Stomach (tissue), 9 donors: ENCODE measurements around the gene GSX2. TPM values are rescaled to one million over a fixed set of nuclear protein-coding genes. Genes with fewer than 3 reads are reported as not detected.
A peak's percentile ranks its signal among the peaks of the same experiment; 100 is the strongest.

ENCODE experiments used
- DNase-seq, 2 donors: peaks; one replicate each; pipeline versions ENCODE4 v3.0.0 to v3.0.0-alpha.2; 2013 to 2019
- H3K27ac ChIP-seq, 5 donors: fragments of 200-600 bp in 4 of 5; sonication (generic) in 4 of 5; one replicate each; pipeline ENCODE4 v1.5.1; 2013 to 2019; ENCODE audit warnings: mild to moderate bottlenecking in 1 of 5, moderate library complexity in 1 of 5
- H3K27me3 ChIP-seq, 3 donors: fragments of 200-600 bp; sonication (generic); one replicate each; pipeline ENCODE4 v1.5.1; 2017 to 2019; ENCODE audit warnings: mixed run types in 1 of 3
- H3K36me3 ChIP-seq, 4 donors: fragments of 200-600 bp; sonication (generic); 1 replicate in 3 of 4; 2 replicates in 1 of 4; pipeline ENCODE4 v1.5.1; 2016 to 2019
- H3K4me1 ChIP-seq, 4 donors: fragments of 200-600 bp; sonication (generic); one replicate each; pipeline ENCODE4 v1.5.1; 2016 to 2019
- H3K4me3 ChIP-seq, 4 donors: fragments of 200-600 bp; sonication (generic) in 3 of 4; one replicate each; pipeline ENCODE4 v1.5.1; 2016 to 2019; ENCODE audit warnings: mild to moderate bottlenecking in 1 of 4
- H3K9me3 ChIP-seq, 4 donors: fragments of 200-600 bp; sonication (generic); one replicate each; pipeline ENCODE4 v1.5.1; 2016 to 2019
- EP300 ChIP-seq: sonication (generic); formaldehyde crosslinking; IDR thresholded peaks from one replicate; pipeline ENCODE4 v1.6.1; 2017; ENCODE audit warnings: antibody characterized with exemption
- POLR2A ChIP-seq, 4 donors: fragments of 450-650 bp; IDR thresholded peaks; one replicate each; pipeline ENCODE4 v1.6.1; 2016; ENCODE audit warnings: antibody characterized with exemption in 4 of 4, control low read depth in 2 of 4, mild to moderate bottlenecking in 1 of 4, moderate library complexity in 1 of 4
- POLR2AphosphoS5 ChIP-seq, 3 donors: sonication (generic); formaldehyde crosslinking; IDR thresholded peaks; one replicate each; pipeline ENCODE4 v1.6.1; 2016; ENCODE audit warnings: antibody characterized with exemption in 3 of 3
- WGBS, 5 donors: extraction: QIAGEN DNeasy Blood & Tissue Kit in 3 of 5; methylation state at CpG; one replicate each; pipeline versions ENCODE4 v1.1.5 to v1.1.7; 2013 to 2018; 5-methylcytosine and 5-hydroxymethylcytosine counted together
- intact Hi-C: fragments of 100-400 bp; cut with DNase I; formaldehyde crosslinking; loops from one replicate; pipeline ENCODE4 v1.15.1; 2023; ENCODE audit warnings: low total_unique reads
- polyA plus RNA-seq, 3 donors: library from polyadenylated mRNA; stranded (reverse); fragments of 200-250 nt; gene quantifications; one replicate each; pipeline ENCODE4 v1.2.3, GENCODE V29; 2013
- total RNA-seq, 5 donors: library from RNA; depleted of rRNA; stranded (reverse); fragments of >200 nt; gene quantifications; one replicate each; pipeline versions ENCODE4 v1.1.0 to v1.2.3, GENCODE V29; 2014 to 2016
- TF ChIP-seq, protein P1 (sequence below), 7 experiments: fragments of 450-650 bp in 4 of 7; fragments of 200-600 bp in 3 of 7; sonication (generic) in 3 of 7; IDR thresholded peaks; one replicate each; pipeline ENCODE4 v1.5.1; 2016 to 2019; ENCODE audit warnings: antibody characterized with exemption in 7 of 7, control low read depth in 2 of 7, mild to moderate bottlenecking in 1 of 7
- donor health status: healthy with polysubstance abuse.
- donor health status: Bipolar disorder and iron deficiency.
- donor health status: healthy.

The GSX2 gene
- total and polyA plus RNA-seq, 8 donors: not detected

DNA sequence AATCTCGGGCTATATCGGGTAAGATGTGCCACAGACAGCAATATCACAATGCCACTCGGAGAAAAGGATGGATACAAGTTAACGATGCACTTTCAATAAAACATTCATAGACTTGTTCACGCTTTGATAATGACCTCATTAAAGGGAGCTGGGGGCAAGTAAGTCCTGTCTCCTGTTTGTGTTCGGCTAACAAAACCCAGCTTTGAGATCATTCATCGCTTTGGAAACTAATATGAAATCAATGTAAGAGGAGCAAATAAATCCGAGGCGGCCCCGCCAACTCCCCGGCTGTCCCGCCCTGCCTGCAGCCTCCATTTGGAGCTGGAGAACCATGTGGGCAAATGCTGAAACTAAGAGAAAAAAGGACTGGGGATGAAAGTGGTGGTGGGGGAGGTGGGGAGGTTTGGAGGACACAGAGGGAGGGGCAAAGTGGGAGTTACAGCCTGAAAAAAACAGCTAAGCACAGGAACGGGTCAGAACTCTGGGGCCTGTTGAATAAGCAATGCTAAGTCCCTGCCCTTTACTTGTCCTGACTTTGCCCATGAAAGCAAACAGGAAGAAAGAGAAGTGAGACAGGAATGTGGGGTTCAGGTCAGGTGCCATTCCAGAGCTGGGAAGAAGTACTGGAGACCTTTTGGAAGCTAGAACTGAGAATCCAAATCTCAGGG lies 3.5 kb upstream of the GSX2 start:
- H3K27me3 ChIP-seq: peaks cover 40 to 100% (median 93%) of the 10 kb centered on the region in 3 donors
- 22 to 31% (median 27%) methylated on average over 13 of the region's 13 CpGs for WGBS, 5 donors
- H3K27ac ChIP-seq: no peak overlapping the region
- intact Hi-C loops: no loop called here
- H3K4me3 ChIP-seq: no peak overlapping the region
- H3K9me3 ChIP-seq: no peaks in the 10 kb centered on the region
- TF ChIP-seq POLR2AphosphoS5 (IDR thresholded peaks at IDR 0.05) (no peak), POLR2A (IDR thresholded peaks at IDR 0.05) (no peak), EP300 (no peak)
- TF ChIP-seq, protein P1, sequence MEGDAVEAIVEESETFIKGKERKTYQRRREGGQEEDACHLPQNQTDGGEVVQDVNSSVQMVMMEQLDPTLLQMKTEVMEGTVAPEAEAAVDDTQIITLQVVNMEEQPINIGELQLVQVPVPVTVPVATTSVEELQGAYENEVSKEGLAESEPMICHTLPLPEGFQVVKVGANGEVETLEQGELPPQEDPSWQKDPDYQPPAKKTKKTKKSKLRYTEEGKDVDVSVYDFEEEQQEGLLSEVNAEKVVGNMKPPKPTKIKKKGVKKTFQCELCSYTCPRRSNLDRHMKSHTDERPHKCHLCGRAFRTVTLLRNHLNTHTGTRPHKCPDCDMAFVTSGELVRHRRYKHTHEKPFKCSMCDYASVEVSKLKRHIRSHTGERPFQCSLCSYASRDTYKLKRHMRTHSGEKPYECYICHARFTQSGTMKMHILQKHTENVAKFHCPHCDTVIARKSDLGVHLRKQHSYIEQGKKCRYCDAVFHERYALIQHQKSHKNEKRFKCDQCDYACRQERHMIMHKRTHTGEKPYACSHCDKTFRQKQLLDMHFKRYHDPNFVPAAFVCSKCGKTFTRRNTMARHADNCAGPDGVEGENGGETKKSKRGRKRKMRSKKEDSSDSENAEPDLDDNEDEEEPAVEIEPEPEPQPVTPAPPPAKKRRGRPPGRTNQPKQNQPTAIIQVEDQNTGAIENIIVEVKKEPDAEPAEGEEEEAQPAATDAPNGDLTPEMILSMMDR (IDR thresholded peaks at IDR 0.05): no peak
- H3K4me1 ChIP-seq: peaks cover 32 to 54% (median 42%) of the 10 kb centered on the region in 4 donors
- H3K36me3 ChIP-seq: no peaks in the 10 kb centered on the region
- DNase-seq: no peak

DNA sequence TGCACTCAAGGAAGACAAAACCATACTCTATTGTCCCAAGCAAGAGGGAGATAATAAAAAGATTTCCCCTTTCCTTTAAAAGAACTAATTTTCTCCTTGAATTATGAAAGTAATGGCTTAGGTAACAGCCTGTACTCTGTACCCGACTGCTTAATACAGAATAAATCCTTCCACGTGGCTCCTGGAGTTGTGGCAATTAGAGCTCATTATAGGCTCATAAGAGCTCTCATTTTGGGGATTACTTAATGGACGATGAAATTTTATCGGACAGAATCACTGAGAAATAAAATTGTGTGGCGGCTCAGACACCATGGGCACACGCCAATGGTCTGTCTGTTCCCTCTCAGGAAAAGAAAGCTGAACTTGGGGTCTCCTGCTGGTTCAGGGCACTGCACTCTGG lies 2.8 kb upstream of the GSX2 start:
- Histone ChIP-seq H3K9me3 (no peaks in the 10 kb centered on the region), H3K27me3 (peaks cover 46 to 100% (median 99%) of the 10 kb centered on the region in 3 donors), H3K27ac (no peak overlapping the region), H3K36me3 (no peaks in the 10 kb centered on the region), H3K4me1 (peaks cover 29 to 51% (median 39%) of the 10 kb centered on the region in 4 donors), H3K4me3 (no peak overlapping the region)
- 43 to 57% (median 53%) methylated on average over 6 of the region's 6 CpGs for WGBS, 5 donors
- no peak for DNase-seq
- intact Hi-C loops: no loop called here
- TF ChIP-seq POLR2AphosphoS5 (IDR thresholded peaks at IDR 0.05) (no peak), EP300 (no peak), POLR2A (IDR thresholded peaks at IDR 0.05) (no peak)
- TF ChIP-seq, protein P1 (IDR thresholded peaks at IDR 0.05): no peak

DNA sequence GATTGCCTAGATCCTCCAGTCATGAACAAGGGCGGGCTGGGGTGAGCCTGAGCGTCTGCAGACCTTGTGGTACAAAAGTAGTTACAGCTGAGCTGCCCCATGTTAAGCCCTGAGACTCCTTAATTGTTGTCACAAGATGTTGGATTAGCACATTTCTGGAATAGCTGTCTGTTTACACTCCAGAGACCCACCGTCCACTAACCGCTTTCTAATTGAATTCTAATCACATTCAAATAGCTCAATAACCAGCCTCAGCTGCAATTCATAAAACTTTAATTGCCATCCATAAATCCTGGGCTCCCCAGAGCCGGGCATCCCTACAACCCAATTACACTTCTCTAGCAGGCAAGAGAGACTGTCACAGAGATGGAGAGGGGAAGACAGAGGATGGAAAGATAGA lies 1.6 kb upstream of the GSX2 start:
- no peak for DNase-seq
- intact Hi-C loops: no loop called here
- no peak overlapping the region for H3K27ac ChIP-seq
- no peak overlapping the region for H3K4me3 ChIP-seq
- TF ChIP-seq POLR2A (IDR thresholded peaks at IDR 0.05) (no peak), EP300 (no peak), POLR2AphosphoS5 (IDR thresholded peaks at IDR 0.05) (no peak)
- TF ChIP-seq, protein P1 (IDR thresholded peaks at IDR 0.05): no peak
- no peaks in the 10 kb centered on the region for H3K36me3 ChIP-seq
- H3K27me3 ChIP-seq: peaks cover 44 to 100% (median 100%) of the 10 kb centered on the region in 3 donors
- WGBS, 5 donors: 14 to 25% (median 16%) methylated on average over 5 of the region's 5 CpGs
- no peaks in the 10 kb centered on the region for H3K9me3 ChIP-seq
- H3K4me1 ChIP-seq: peaks cover 24 to 41% (median 32%) of the 10 kb centered on the region in 4 donors

DNA sequence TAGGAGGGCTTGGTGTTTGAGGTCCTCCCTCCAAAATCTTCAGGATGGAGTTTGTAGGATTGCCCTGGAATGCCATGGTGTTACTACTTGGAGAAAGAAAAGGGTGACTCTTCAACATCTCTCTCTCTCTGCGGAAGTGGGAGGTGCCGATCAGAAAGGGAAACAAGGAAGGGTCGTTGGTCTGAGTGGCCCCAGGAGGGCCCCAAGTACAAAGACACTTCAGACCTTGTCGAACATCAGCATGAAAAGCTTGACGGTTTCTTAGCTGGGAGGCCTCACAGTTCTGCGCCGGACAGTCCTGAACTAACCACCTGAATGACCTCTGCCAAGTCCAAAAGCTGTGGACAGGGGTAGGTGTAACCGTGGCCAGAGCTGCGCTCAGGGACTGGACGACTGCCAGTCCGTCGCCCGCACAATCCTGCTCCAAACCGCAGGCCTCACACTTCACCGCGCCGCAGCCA lies 646 bp upstream of the GSX2 start:
- TF ChIP-seq, protein P1 (IDR thresholded peaks at IDR 0.05): no peak
- TF ChIP-seq EP300 (no peak), POLR2A (IDR thresholded peaks at IDR 0.05) (no peak), POLR2AphosphoS5 (IDR thresholded peaks at IDR 0.05) (no peak)
- peak overlapping the region; percentile 27 to 47 (median 36) for H3K4me3 ChIP-seq
- WGBS, 5 donors: 1 to 12% (median 2%) methylated on average over 15 to 17 of the region's 17 CpGs

More for the DNA sequence above, 646 bp upstream of the GSX2 start:
- Histone ChIP-seq H3K4me1 (peaks cover 32 to 43% (median 37%) of the 10 kb centered on the region in 4 donors), H3K27ac (no peak overlapping the region), H3K36me3 (no peaks in the 10 kb centered on the region), H3K9me3 (no peaks in the 10 kb centered on the region), H3K27me3 (peaks cover 43 to 100% (median 99%) of the 10 kb centered on the region in 3 donors)
- no peak for DNase-seq
- intact Hi-C loops: no loop called here
